CD14-positive monocyte (primary cell): Measurements from ENCODE around the gene ISY1. TPM values are rescaled to one million over a fixed set of nuclear protein-coding genes. Genes with fewer than 3 reads are reported as not detected.

Experiments used
- DNase-seq, 3 donors: peaks; one replicate each; pipeline ENCODE4 v3.0.0-alpha.2; 2011 to 2022
- H2AFZ ChIP-seq: 2 replicates; pipeline ENCODE4 v1.6.0; 2012; ENCODE audit warnings: mild to moderate bottlenecking, low read depth, low read length, inconsistent platforms; ENCODE audit not compliant: insufficient read depth, poor library complexity, severe bottlenecking
- H3K27ac ChIP-seq, 2 donors: 1 replicate in 1 of 2; 2 replicates in 1 of 2; pipeline ENCODE4 v1.5.1; 2012 to 2013; ENCODE audit warnings: low read length in 2 of 2, control low read depth in 1 of 2, inconsistent platforms in 1 of 2, low read depth in 1 of 2, mild to moderate bottlenecking in 1 of 2
- H3K27me3 ChIP-seq, 2 donors: one replicate each; pipeline versions ENCODE4 v1.6.0 to v1.6.1; 2011 to 2013; ENCODE audit warnings: low read length in 2 of 2; ENCODE audit not compliant: control insufficient read depth in 2 of 2, insufficient read depth in 2 of 2
- H3K36me3 ChIP-seq, 2 donors: replicated peaks in 1 of 2; 1 replicate in 1 of 2; 2 replicates in 1 of 2; pipeline versions ENCODE4 v1.5.1 to v1.6.1; 2012 to 2013; ENCODE audit warnings: low read length in 2 of 2, control low read depth in 1 of 2, inconsistent platforms in 1 of 2, mild to moderate bottlenecking in 1 of 2; ENCODE audit not compliant: insufficient read depth in 2 of 2, control insufficient read depth in 1 of 2
- H3K4me1 ChIP-seq, 2 donors: 1 replicate in 1 of 2; 2 replicates in 1 of 2; pipeline versions ENCODE4 v1.5.1 to v1.6.1; 2012 to 2013; ENCODE audit warnings: low read length in 2 of 2, control low read depth in 1 of 2, inconsistent platforms in 1 of 2, mild to moderate bottlenecking in 1 of 2, moderate library complexity in 1 of 2; ENCODE audit not compliant: insufficient read depth in 2 of 2, control insufficient read depth in 1 of 2
- H3K4me2 ChIP-seq: replicated peaks from 2 replicates; pipeline ENCODE3; 2012; ENCODE audit warnings: low read length, moderate library complexity, mild to moderate bottlenecking; ENCODE audit not compliant: poor library complexity, severe bottlenecking; ENCODE audit errors: extremely low read depth
- H3K4me3 ChIP-seq, 3 experiments: fragments of 200-600 bp in 1 of 3; sonication (generic) in 1 of 3; replicated peaks in 1 of 3; 1 replicate in 2 of 3; 2 replicates in 1 of 3; pipeline ENCODE4 v1.5.1; 2011 to 2013; ENCODE audit warnings: low read length in 3 of 3, mild to moderate bottlenecking in 3 of 3, control low read depth in 2 of 3, low read depth in 2 of 3, inconsistent platforms in 1 of 3, moderate library complexity in 1 of 3
- H3K79me2 ChIP-seq: 2 replicates; pipeline ENCODE4 v1.6.0; 2012; ENCODE audit warnings: mild to moderate bottlenecking, control low read depth, inconsistent platforms, low read length, moderate library complexity; ENCODE audit not compliant: insufficient read depth
- H3K9ac ChIP-seq: 2 replicates; pipeline ENCODE4 v1.6.0; 2017; ENCODE audit warnings: low read length, mild to moderate bottlenecking; ENCODE audit not compliant: insufficient read depth, poor library complexity, severe bottlenecking
- H3K9me3 ChIP-seq, 2 donors: replicated peaks in 1 of 2; 1 replicate in 1 of 2; 2 replicates in 1 of 2; pipeline versions ENCODE4 v1.5.1 to v1.6.1; 2012 to 2013; ENCODE audit warnings: low read length in 2 of 2, control low read depth in 1 of 2; ENCODE audit not compliant: control insufficient read depth in 1 of 2, insufficient read depth in 1 of 2
- H4K20me1 ChIP-seq: 2 replicates; pipeline ENCODE4 v1.6.0; 2012; ENCODE audit warnings: mild to moderate bottlenecking, low read length, control low read depth, moderate library complexity; ENCODE audit not compliant: insufficient read depth
- H3K27ac Mint-ChIP-seq, 7 donors: one replicate each; pipeline ENCODE4 v1.8.0; 2020; ENCODE audit warnings: mild to moderate bottlenecking in 7 of 7, mixed read lengths in 7 of 7, moderate library complexity in 6 of 7, inconsistent platforms in 2 of 7
- H3K27me3 Mint-ChIP-seq, 3 donors: one replicate each; pipeline ENCODE4 v1.8.0; 2021 to 2022; ENCODE audit warnings: low read depth in 3 of 3, mild to moderate bottlenecking in 3 of 3, mixed read lengths in 3 of 3, moderate library complexity in 3 of 3, inconsistent platforms in 1 of 3
- H3K36me3 Mint-ChIP-seq, 2 donors: one replicate each; pipeline ENCODE4 v1.8.0; 2020; ENCODE audit warnings: mixed read lengths in 2 of 2, inconsistent platforms in 1 of 2, mild to moderate bottlenecking in 1 of 2
- H3K4me1 Mint-ChIP-seq: one replicate; pipeline ENCODE4 v1.8.0; 2020; ENCODE audit warnings: mild to moderate bottlenecking, mixed read lengths
- H3K4me3 Mint-ChIP-seq, 2 donors: one replicate each; pipeline ENCODE4 v1.8.0; 2020; ENCODE audit warnings: mild to moderate bottlenecking in 2 of 2, mixed read lengths in 2 of 2, moderate library complexity in 1 of 2
- H3K9me3 Mint-ChIP-seq, 7 donors: one replicate each; pipeline ENCODE4 v1.8.0; 2020 to 2022; ENCODE audit warnings: mixed read lengths in 7 of 7, mild to moderate bottlenecking in 6 of 7, moderate library complexity in 6 of 7, inconsistent platforms in 2 of 7
- CTCF ChIP-seq: fragments of 200-600 bp; IDR thresholded peaks from one replicate; pipeline ENCODE4 v1.8.0; 2022; ENCODE audit warnings: antibody characterized with exemption, mild to moderate bottlenecking
- whole genome bisulfite sequencing: methylation state at CpG from one replicate; pipeline ENCODE4 v1.1.5; 2013; ENCODE audit warnings: missing lambda C conversion rate; ENCODE audit not compliant: insufficient coverage; 5-methylcytosine and 5-hydroxymethylcytosine counted together
- intact Hi-C, 2 donors: fragments of 100-400 bp; cut with micrococcal nuclease; formaldehyde crosslinking; loops; one replicate each; pipeline versions ENCODE4 v1.15.0 to v1.15.1; 2023
- polyA plus RNA-seq, 3 donors: library from polyadenylated mRNA; depleted of rRNA in 1 of 3; unstranded in 2 of 3; stranded (reverse) in 1 of 3; fragments of 300-500 nt in 2 of 3; fragments of >200 nt in 1 of 3; fragmentation: Illumina TruSeq in 2 of 3; gene quantifications; 1 replicate in 2 of 3; 2 replicates in 1 of 3; pipeline ENCODE4 v1.2.3, GENCODE V29; 2012 to 2021

The ISY1 gene
- polyA plus RNA-seq, 3 donors, result 25.2 to 70.7 (median 67.9) TPM

- intact Hi-C loops, result no loop called here
- no peak overlapping the region for H3K4me3 Mint-ChIP-seq
- no peak for TF ChIP-seq CTCF
- no peaks in the 10 kb centered on the region for H3K27me3 ChIP-seq
- H3K4me2 ChIP-seq, result no peak overlapping the region
- peaks cover 2 to 7% (median 3%) of the 10 kb centered on the region in 3 donors for H3K27me3 Mint-ChIP-seq
- H3K79me2 ChIP-seq, result no peaks in the 10 kb centered on the region
- no peaks in the 10 kb centered on the region for H3K4me1 ChIP-seq
- peaks cover 0 to 2% (median 0%) of the 10 kb centered on the region in 7 donors for H3K9me3 Mint-ChIP-seq
- peaks cover 7% of the 10 kb centered on the region for H4K20me1 ChIP-seq
- H3K27ac Mint-ChIP-seq, result peak overlapping the region in 2 of 7 donors; percentile 59 to 65
- no peak overlapping the region for H3K9ac ChIP-seq
- H3K27ac ChIP-seq, result no peak overlapping the region
- H2AFZ ChIP-seq, result no peak overlapping the region
- DNase-seq, result no peak
- WGBS, result 98% methylated on average over 4 of the region's 4 CpGs
- no peaks in the 10 kb centered on the region for H3K36me3 Mint-ChIP-seq
- no peaks in the 10 kb centered on the region for H3K9me3 ChIP-seq
- H3K36me3 ChIP-seq, result no peaks in the 10 kb centered on the region
- peaks cover 2% of the 10 kb centered on the region for H3K4me1 Mint-ChIP-seq
- H3K4me3 ChIP-seq, result no peak overlapping the region
Measured at GRCh38 chr3:129085818-129086217, 75.0 kb downstream of the ISY1 start.

GRCh38 chr3:129085165-129085715, 75.6 kb downstream of the ISY1 start:
- 98% methylated on average over 12 of the region's 12 CpGs for WGBS
- peak overlapping the region in 1 of 7 donors; percentile 59 for H3K27ac Mint-ChIP-seq
- no peaks in the 10 kb centered on the region for H3K4me1 ChIP-seq

More at GRCh38 chr3:129085165-129085715, 75.6 kb downstream of the ISY1 start:
- no peaks in the 10 kb centered on the region for H3K36me3 Mint-ChIP-seq
- H3K4me1 Mint-ChIP-seq, result peaks cover 2% of the 10 kb centered on the region
- Histone ChIP-seq H3K9ac (no peak overlapping the region), H3K4me3 (no peak overlapping the region), H2AFZ (no peak overlapping the region), H3K79me2 (no peaks in the 10 kb centered on the region), H3K9me3 (no peaks in the 10 kb centered on the region), H3K36me3 (no peaks in the 10 kb centered on the region), H3K4me2 (no peak overlapping the region), H3K27me3 (no peaks in the 10 kb centered on the region), H3K27ac (no peak overlapping the region), H4K20me1 (peaks cover 7% of the 10 kb centered on the region)
- H3K9me3 Mint-ChIP-seq, result peaks cover 0 to 2% (median 0%) of the 10 kb centered on the region in 7 donors
- no peak overlapping the region for H3K4me3 Mint-ChIP-seq
- no peak for DNase-seq
- no peak for TF ChIP-seq CTCF
- intact Hi-C loops, result no loop called here
- peaks cover 2 to 7% (median 3%) of the 10 kb centered on the region in 3 donors for H3K27me3 Mint-ChIP-seq
